HFF-Myc (cell line): ENCODE measurements around the gene ZNF106.

Experiments
- DNase-seq: peaks from one replicate; pipeline ENCODE4 v3.0.0-alpha.2; 2011; ENCODE audit warnings: low read depth; ENCODE audit errors: extremely low read depth
- H3K4me3 ChIP-seq: replicated peaks from 2 replicates; pipeline ENCODE4 v1.5.1; 2011; ENCODE audit warnings: low read depth, mild to moderate bottlenecking, control low read depth, low read length
- TF ChIP-seq, protein P1 (sequence below): IDR thresholded peaks from 2 replicates; pipeline ENCODE4 v1.5.1; 2012; ENCODE audit warnings: mild to moderate bottlenecking, low read depth, low read length, control low read depth; ENCODE audit errors: missing control alignments

The ZNF106 gene

DNA sequence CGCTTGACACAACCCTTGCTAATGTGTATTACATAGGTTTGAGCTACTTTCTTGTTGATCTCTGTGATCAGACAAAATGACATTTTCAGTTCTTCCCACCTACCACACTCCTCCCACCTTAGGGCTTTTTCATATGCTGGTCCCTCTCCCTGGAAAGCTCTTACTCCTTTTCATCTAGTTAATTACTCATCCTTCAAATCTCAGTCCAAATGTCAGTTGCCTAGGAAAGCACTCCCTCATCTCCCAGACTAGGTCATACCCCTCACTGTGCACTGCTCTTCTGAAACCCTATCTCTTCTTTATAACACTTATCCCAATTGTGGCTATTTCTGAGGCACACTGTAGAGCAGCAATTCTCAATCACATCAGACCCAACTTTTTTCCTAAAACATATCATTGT, 7.3 kb downstream of the ZNF106 start:
- no peak for DNase-seq
- TF ChIP-seq, protein P1, sequence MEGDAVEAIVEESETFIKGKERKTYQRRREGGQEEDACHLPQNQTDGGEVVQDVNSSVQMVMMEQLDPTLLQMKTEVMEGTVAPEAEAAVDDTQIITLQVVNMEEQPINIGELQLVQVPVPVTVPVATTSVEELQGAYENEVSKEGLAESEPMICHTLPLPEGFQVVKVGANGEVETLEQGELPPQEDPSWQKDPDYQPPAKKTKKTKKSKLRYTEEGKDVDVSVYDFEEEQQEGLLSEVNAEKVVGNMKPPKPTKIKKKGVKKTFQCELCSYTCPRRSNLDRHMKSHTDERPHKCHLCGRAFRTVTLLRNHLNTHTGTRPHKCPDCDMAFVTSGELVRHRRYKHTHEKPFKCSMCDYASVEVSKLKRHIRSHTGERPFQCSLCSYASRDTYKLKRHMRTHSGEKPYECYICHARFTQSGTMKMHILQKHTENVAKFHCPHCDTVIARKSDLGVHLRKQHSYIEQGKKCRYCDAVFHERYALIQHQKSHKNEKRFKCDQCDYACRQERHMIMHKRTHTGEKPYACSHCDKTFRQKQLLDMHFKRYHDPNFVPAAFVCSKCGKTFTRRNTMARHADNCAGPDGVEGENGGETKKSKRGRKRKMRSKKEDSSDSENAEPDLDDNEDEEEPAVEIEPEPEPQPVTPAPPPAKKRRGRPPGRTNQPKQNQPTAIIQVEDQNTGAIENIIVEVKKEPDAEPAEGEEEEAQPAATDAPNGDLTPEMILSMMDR: no peak
- H3K4me3 ChIP-seq: no peak overlapping the region

- TF ChIP-seq, protein P1: no peak
- no peak for DNase-seq
- H3K4me3 ChIP-seq: no peak overlapping the region
Measured at GRCh38 chr15:42482701-42483100, 8.2 kb downstream of the ZNF106 start.

GRCh38 chr15:42474827-42475226, 16.1 kb downstream of the ZNF106 start:
- H3K4me3 ChIP-seq: no peak overlapping the region
- no peak for DNase-seq
- TF ChIP-seq, protein P1: no peak

- H3K4me3 ChIP-seq: no peak overlapping the region
- no peak for DNase-seq
- TF ChIP-seq, protein P1: no peak
Measured at GRCh38 chr15:42471002-42471401, 19.9 kb downstream of the ZNF106 start.

- no peak overlapping the region for H3K4me3 ChIP-seq
- TF ChIP-seq, protein P1: no peak
- no peak for DNase-seq
Measured at GRCh38 chr15:42465520-42466259, 25.3 kb downstream of the ZNF106 start.

DNA sequence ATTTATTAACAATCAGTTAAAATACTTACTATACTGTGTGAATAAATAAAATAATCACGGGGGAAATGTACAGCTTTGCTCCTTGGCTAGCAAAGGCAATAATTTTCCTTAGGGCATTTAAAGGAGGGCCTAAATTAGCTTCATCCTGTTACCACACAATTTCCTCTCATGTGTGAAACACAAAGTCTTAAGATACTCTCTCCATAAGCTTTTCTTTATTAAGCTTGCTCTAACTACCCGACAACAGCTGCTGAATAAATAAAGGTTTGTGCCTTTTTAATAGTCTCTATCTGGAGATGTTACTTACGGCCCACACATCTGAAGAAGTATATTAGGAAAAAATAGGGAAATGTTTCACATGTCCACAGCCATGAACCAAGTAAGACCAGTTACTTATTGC, 29.7 kb downstream of the ZNF106 start:
- no peak overlapping the region for H3K4me3 ChIP-seq
- TF ChIP-seq, protein P1: no peak
- no peak for DNase-seq
